ENCODE results near the gene MAN1C1.
A peak's percentile ranks its signal among the peaks of the same experiment; 100 is the strongest.

The MAN1C1 gene

GRCh38 chr1:25770541-25771220 lies 154.1 kb downstream of the MAN1C1 start:
- DNase-seq (ENCODE audit: low spot score), result no peak
- Histone ChIP-seq H2AFZ (ENCODE audit: low read length) (peak overlapping the region; percentile 53), H2BK15ac (ENCODE audit: low read length) (peak overlapping the region; percentile 52), H3K36me3 (replicated peaks in 1 of 2; ENCODE audit: control insufficient read depth in 2 of 2, insufficient read depth in 2 of 2, low read length in 2 of 2) (peaks cover 0 to 2% of the 10 kb centered on the region in 2 donors), H4K8ac (ENCODE audit: low read depth, low read length) (no peak overlapping the region), H3K4me2 (ENCODE audit: insufficient read depth, low read length, poor library complexity, severe bottlenecking) (no peak overlapping the region), H3K4me3 (ENCODE audit: low read length in 2 of 2) (no peak overlapping the region), H3K9me3 (replicated peaks in 1 of 2; ENCODE audit: control insufficient read depth in 2 of 2, insufficient read depth in 1 of 2, low read depth in 1 of 2, low read length in 2 of 2) (peaks cover 0 to 2% of the 10 kb centered on the region in 2 donors), H3K4me1 (ENCODE audit: control insufficient read depth in 2 of 2, insufficient read depth in 1 of 2, low read depth in 1 of 2, low read length in 2 of 2) (peaks cover 26 to 42% of the 10 kb centered on the region in 2 donors), H3K14ac (ENCODE audit: low read length) (no peak overlapping the region), H2BK5ac (ENCODE audit: low read length) (peak overlapping the region; percentile 68), H3K9ac (ENCODE audit: low read depth, low read length, poor library complexity) (no peak overlapping the region), H2BK12ac (ENCODE audit: low read length) (no peak overlapping the region), H2BK120ac (ENCODE audit: low read depth, low read length) (peak overlapping the region; percentile 73), H3K79me1 (ENCODE audit: low read depth, low read length) (no peaks in the 10 kb centered on the region), H3K27me3 (ENCODE audit: control insufficient read depth in 3 of 3, insufficient read depth in 3 of 3, low read depth in 1 of 3, low read length in 3 of 3) (peaks cover 0 to 1% (median 0%) of the 10 kb centered on the region in 3 experiments), H3K23ac (ENCODE audit: low read depth, low read length, poor library complexity) (no peak overlapping the region), H3K27ac (replicated peaks; ENCODE audit: low read length) (peak overlapping the region; percentile 62), H3K4ac (ENCODE audit: low read length) (no peak overlapping the region), H2AK5ac (ENCODE audit: low read depth, low read length) (peak overlapping the region; percentile 98), H4K91ac (ENCODE audit: low read depth, low read length, poor library complexity) (no peak overlapping the region), H3K18ac (ENCODE audit: low read length) (no peak overlapping the region)
- WGBS, 2 donors (ENCODE audit: extremely low coverage in 2 of 2, insufficient read length in 2 of 2, insufficient replicate concordance in 1 of 2), result no CpG with 5 or more reads among the region's 14 CpGs

- H3K14ac ChIP-seq (ENCODE audit: low read length), result no peak overlapping the region
- no peak overlapping the region for H3K4me3 ChIP-seq (ENCODE audit: low read length in 2 of 2)
- peak overlapping the region; percentile 53 for H2AFZ ChIP-seq (ENCODE audit: low read length)
- no CpG with 5 or more reads among the region's 34 CpGs for WGBS, 2 donors (ENCODE audit: extremely low coverage in 2 of 2, insufficient read length in 2 of 2, insufficient replicate concordance in 1 of 2)
- peak overlapping the region; percentile 62 for H3K27ac ChIP-seq (replicated peaks; ENCODE audit: low read length)
- peaks cover 0 to 1% (median 0%) of the 10 kb centered on the region in 3 experiments for H3K27me3 ChIP-seq (ENCODE audit: control insufficient read depth in 3 of 3, insufficient read depth in 3 of 3, low read depth in 1 of 3, low read length in 3 of 3)
- peak overlapping the region; percentile 35 for H3K23ac ChIP-seq (ENCODE audit: low read depth, low read length, poor library complexity)
- peak overlapping the region; percentile 91 for H2BK5ac ChIP-seq (ENCODE audit: low read length)
- H4K8ac ChIP-seq (ENCODE audit: low read depth, low read length), result no peak overlapping the region
- peaks cover 0 to 2% of the 10 kb centered on the region in 2 donors for H3K36me3 ChIP-seq (replicated peaks in 1 of 2; ENCODE audit: control insufficient read depth in 2 of 2, insufficient read depth in 2 of 2, low read length in 2 of 2)
- peak overlapping the region; percentile 98 for H3K18ac ChIP-seq (ENCODE audit: low read length)
- peak overlapping the region; percentile 7 for H4K91ac ChIP-seq (ENCODE audit: low read depth, low read length, poor library complexity)
- H2BK15ac ChIP-seq (ENCODE audit: low read length), result no peak overlapping the region
- H3K79me1 ChIP-seq (ENCODE audit: low read depth, low read length), result no peaks in the 10 kb centered on the region
- H3K9ac ChIP-seq (ENCODE audit: low read depth, low read length, poor library complexity), result peak overlapping the region; percentile 82
- H3K4me1 ChIP-seq (ENCODE audit: control insufficient read depth in 2 of 2, insufficient read depth in 1 of 2, low read depth in 1 of 2, low read length in 2 of 2), result peaks cover 26 to 34% of the 10 kb centered on the region in 2 donors
- H3K4me2 ChIP-seq (ENCODE audit: insufficient read depth, low read length, poor library complexity, severe bottlenecking), result peak overlapping the region; percentile 35
- H2AK5ac ChIP-seq (ENCODE audit: low read depth, low read length), result peak overlapping the region; percentile 79
- peak; percentile 70 for DNase-seq (ENCODE audit: low spot score)
- H2BK12ac ChIP-seq (ENCODE audit: low read length), result peak overlapping the region; percentile 4
- no peak overlapping the region for H2BK120ac ChIP-seq (ENCODE audit: low read depth, low read length)
- H3K4ac ChIP-seq (ENCODE audit: low read length), result peak overlapping the region; percentile 60
- peaks cover 0 to 2% of the 10 kb centered on the region in 2 donors for H3K9me3 ChIP-seq (replicated peaks in 1 of 2; ENCODE audit: control insufficient read depth in 2 of 2, insufficient read depth in 1 of 2, low read depth in 1 of 2, low read length in 2 of 2)
Measured at GRCh38 chr1:25771221-25772114, 154.9 kb downstream of the MAN1C1 start.

- no peak overlapping the region for H4K8ac ChIP-seq (ENCODE audit: low read depth, low read length)
- H4K91ac ChIP-seq (ENCODE audit: low read depth, low read length, poor library complexity), result peak overlapping the region; percentile 7
- H3K27me3 ChIP-seq (ENCODE audit: control insufficient read depth in 3 of 3, insufficient read depth in 3 of 3, low read depth in 1 of 3, low read length in 3 of 3), result peaks cover 0 to 1% (median 0%) of the 10 kb centered on the region in 3 experiments
- H3K18ac ChIP-seq (ENCODE audit: low read length), result peak overlapping the region; percentile 22
- no peaks in the 10 kb centered on the region for H3K79me1 ChIP-seq (ENCODE audit: low read depth, low read length)
- peak overlapping the region; percentile 1 for H2BK15ac ChIP-seq (ENCODE audit: low read length)
- WGBS, 2 donors (ENCODE audit: extremely low coverage in 2 of 2, insufficient read length in 2 of 2, insufficient replicate concordance in 1 of 2), result no CpG with 5 or more reads among the region's 5 CpGs
- H3K4me3 ChIP-seq (ENCODE audit: low read length in 2 of 2), result no peak overlapping the region
- H3K4me2 ChIP-seq (ENCODE audit: insufficient read depth, low read length, poor library complexity, severe bottlenecking), result peak overlapping the region; percentile 34
- H2AFZ ChIP-seq (ENCODE audit: low read length), result no peak overlapping the region
- no peak overlapping the region for H3K23ac ChIP-seq (ENCODE audit: low read depth, low read length, poor library complexity)
- H3K27ac ChIP-seq (replicated peaks; ENCODE audit: low read length), result peak overlapping the region; percentile 54
- H2BK120ac ChIP-seq (ENCODE audit: low read depth, low read length), result peak overlapping the region; percentile 36
- peak overlapping the region; percentile 8 for H2BK12ac ChIP-seq (ENCODE audit: low read length)
- peak overlapping the region; percentile 40 for H3K4ac ChIP-seq (ENCODE audit: low read length)
- peak overlapping the region; percentile 20 for H2BK5ac ChIP-seq (ENCODE audit: low read length)
- H3K9ac ChIP-seq (ENCODE audit: low read depth, low read length, poor library complexity), result peak overlapping the region; percentile 33
- H3K4me1 ChIP-seq (ENCODE audit: control insufficient read depth in 2 of 2, insufficient read depth in 1 of 2, low read depth in 1 of 2, low read length in 2 of 2), result peaks cover 26 to 33% of the 10 kb centered on the region in 2 donors
- H3K14ac ChIP-seq (ENCODE audit: low read length), result no peak overlapping the region
- H3K9me3 ChIP-seq (replicated peaks in 1 of 2; ENCODE audit: control insufficient read depth in 2 of 2, insufficient read depth in 1 of 2, low read depth in 1 of 2, low read length in 2 of 2), result peaks cover 0 to 2% of the 10 kb centered on the region in 2 donors
- peaks cover 0 to 2% of the 10 kb centered on the region in 2 donors for H3K36me3 ChIP-seq (replicated peaks in 1 of 2; ENCODE audit: control insufficient read depth in 2 of 2, insufficient read depth in 2 of 2, low read length in 2 of 2)
- peak overlapping the region; percentile 42 for H2AK5ac ChIP-seq (ENCODE audit: low read depth, low read length)
- DNase-seq (ENCODE audit: low spot score), result no peak
Measured at GRCh38 chr1:25772164-25772563, 155.6 kb downstream of the MAN1C1 start.
